Activated T-helper 17 cell treated with anti-CD3 and anti-CD28 coated beads, Interleukin-2, amount 50 U/mL, for 72 hours (primary cell): ENCODE data around the gene NMRAL1. TPM values are rescaled to one million over a fixed set of nuclear protein-coding genes. Genes with fewer than 3 reads are reported as not detected.
A peak's percentile ranks its signal among the peaks of the same experiment; 100 is the strongest.

Experiments used
- ATAC-seq: fragments of 150-1000 bp; cut with Tn5 transposase; replicated peaks from 2 replicates; pipeline ENCODE4 v1.10.0; 2021; ENCODE audit warnings: mild to moderate bottlenecking, moderate library complexity
- H3K27ac Mint-ChIP-seq: one replicate; pipeline ENCODE4 v1.8.0; 2022; ENCODE audit warnings: mixed read lengths
- H3K27me3 Mint-ChIP-seq: one replicate; pipeline ENCODE4 v1.8.0; 2022; ENCODE audit warnings: mixed read lengths
- H3K36me3 Mint-ChIP-seq: one replicate; pipeline ENCODE4 v1.8.0; 2022; ENCODE audit warnings: low read depth, mild to moderate bottlenecking, mixed read lengths
- H3K4me1 Mint-ChIP-seq: one replicate; pipeline ENCODE4 v1.8.0; 2022; ENCODE audit warnings: mixed read lengths
- H3K4me3 Mint-ChIP-seq: one replicate; pipeline ENCODE4 v1.8.0; 2022; ENCODE audit warnings: mild to moderate bottlenecking, mixed read lengths
- H3K9me3 Mint-ChIP-seq: one replicate; pipeline ENCODE4 v1.8.0; 2022; ENCODE audit warnings: mixed read lengths
- total RNA-seq, 2 donors: library from RNA; stranded (reverse); gene quantifications; one replicate each; pipeline ENCODE4 v1.2.3, GENCODE V29; 2022

NMRAL1 gene
- total RNA-seq, 2 donors from 2014 or later, result 56.5 to 63.2 TPM

- peaks cover 17% of the 10 kb centered on the region for H3K4me1 Mint-ChIP-seq
- H3K27me3 Mint-ChIP-seq, result no peaks in the 10 kb centered on the region
- H3K27ac Mint-ChIP-seq, result peak overlapping the region; percentile 98
- H3K9me3 Mint-ChIP-seq, result no peaks in the 10 kb centered on the region
- peak; percentile 78 for ATAC-seq
- peak overlapping the region; percentile 97 for H3K4me3 Mint-ChIP-seq
- H3K36me3 Mint-ChIP-seq, result peaks cover 59% of the 10 kb centered on the region
These were observed 60.1 kb downstream of the NMRAL1 start for GRCh38 chr16:4414187-4414917.

GRCh38 chr16:4412854-4413253 is 61.6 kb downstream of the NMRAL1 start:
- peak overlapping the region; percentile 4 for H3K27ac Mint-ChIP-seq
- no peak for ATAC-seq
- H3K4me3 Mint-ChIP-seq, result no peak overlapping the region
- H3K36me3 Mint-ChIP-seq, result peaks cover 74% of the 10 kb centered on the region
- H3K27me3 Mint-ChIP-seq, result no peaks in the 10 kb centered on the region
- H3K9me3 Mint-ChIP-seq, result no peaks in the 10 kb centered on the region
- H3K4me1 Mint-ChIP-seq, result peaks cover 17% of the 10 kb centered on the region

- Mint-ChIP-seq H3K4me1 (peaks cover 17% of the 10 kb centered on the region), H3K36me3 (peaks cover 79% of the 10 kb centered on the region), H3K27me3 (no peaks in the 10 kb centered on the region), H3K4me3 (no peak overlapping the region), H3K27ac (peak overlapping the region; percentile 4), H3K9me3 (no peaks in the 10 kb centered on the region)
- ATAC-seq, result no peak
These were observed 62.3 kb downstream of the NMRAL1 start for GRCh38 chr16:4412159-4412558.

Other genes starting within 250 kb of the NMRAL1 start
- not detected for gene SRL, start 232.5 kb downstream of the NMRAL1 start, total RNA-seq
- 10 to 100 TPM; 14.5 to 27.2 TPM for gene TFAP4, start 201.6 kb downstream of the NMRAL1 start, total RNA-seq
- 1 to 10 TPM in 1 of 2 donors, under 1 TPM in 1; 0.37 to 1.6 TPM for gene GLIS2, start 158.6 kb downstream of the NMRAL1 start, total RNA-seq
- 10 to 100 TPM; 40.4 to 74.7 TPM for gene PAM16, start 123.3 kb downstream of the NMRAL1 start, total RNA-seq
- gene VASN, start 102.8 kb downstream of the NMRAL1 start, total RNA-seq, result under 1 TPM; 0.11 to 0.29 TPM
- gene CORO7, start 58.0 kb downstream of the NMRAL1 start, total RNA-seq, result 100 to 1,000 TPM in 1 of 2 donors, 10 to 100 TPM in 1; 82.6 to 114 TPM
- 10 to 100 TPM; 50.3 to 81.1 TPM for gene DNAJA3, start 48.8 kb downstream of the NMRAL1 start, total RNA-seq
- gene HMOX2, start 1.8 kb upstream of the NMRAL1 start, total RNA-seq, result 10 to 100 TPM; 60.0 to 92.1 TPM
- gene CDIP1, start 64.1 kb upstream of the NMRAL1 start, total RNA-seq, result 10 to 100 TPM; 24.5 to 31.2 TPM
- gene C16orf96, start 81.7 kb upstream of the NMRAL1 start, total RNA-seq, result not detected
- gene UBALD1, start 140.3 kb upstream of the NMRAL1 start, total RNA-seq, result 10 to 100 TPM; 16.6 to 24.5 TPM
- 10 to 100 TPM; 63.5 to 66.3 TPM for gene MGRN1, start 150.2 kb upstream of the NMRAL1 start, total RNA-seq
- 10 to 100 TPM; 16.8 to 28.7 TPM for gene NUDT16L1, start 218.9 kb upstream of the NMRAL1 start, total RNA-seq